GM18505 (cell line): ENCODE measurements around the gene RBM20.
"Not testable (repeated sequence)": the region's sequence is repeated elsewhere in the genome, so short reads cannot be mapped to it uniquely, and the experiment has no call there.

Experiments used
- ATAC-seq: cut with Tn5 transposase; IDR thresholded peaks from one replicate; pipeline ENCODE4 v1.9.1; 2021; ENCODE audit not compliant: unreplicated experiment
- POLR2A ChIP-seq: IDR thresholded peaks from 4 replicates; pipeline ENCODE4 v1.6.1; 2011; ENCODE audit warnings: borderline replicate concordance; ENCODE audit not compliant: insufficient read depth, insufficient read length; ENCODE audit errors: extremely low read depth

Gene RBM20

DNA sequence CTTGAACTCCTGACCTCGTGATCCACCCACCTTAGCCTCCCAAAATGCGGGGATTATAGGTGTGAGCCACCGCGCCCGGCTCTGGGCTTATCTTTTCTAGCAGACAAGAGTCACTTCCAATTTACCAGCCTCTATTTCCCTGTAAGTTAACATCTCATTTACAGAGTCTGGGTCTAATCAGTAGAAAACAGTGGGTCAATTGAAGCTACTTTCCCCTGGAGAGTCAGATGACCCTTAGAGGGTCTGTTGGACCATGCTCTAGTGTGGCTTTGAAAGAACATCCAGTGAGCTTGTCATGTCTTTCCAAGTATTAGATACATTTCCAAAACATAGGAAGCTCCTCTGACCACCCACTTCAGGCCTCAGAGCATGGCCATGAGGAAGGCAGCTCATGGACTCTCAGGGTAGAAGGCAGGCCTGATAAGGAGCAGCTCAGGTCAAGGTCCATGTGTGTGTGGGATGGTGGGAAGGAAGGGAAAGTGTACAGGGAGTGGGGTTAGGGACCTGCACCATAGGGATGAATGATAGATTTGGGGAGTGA is 27.6 kb upstream of the RBM20 start:
- no peak for ATAC-seq

DNA sequence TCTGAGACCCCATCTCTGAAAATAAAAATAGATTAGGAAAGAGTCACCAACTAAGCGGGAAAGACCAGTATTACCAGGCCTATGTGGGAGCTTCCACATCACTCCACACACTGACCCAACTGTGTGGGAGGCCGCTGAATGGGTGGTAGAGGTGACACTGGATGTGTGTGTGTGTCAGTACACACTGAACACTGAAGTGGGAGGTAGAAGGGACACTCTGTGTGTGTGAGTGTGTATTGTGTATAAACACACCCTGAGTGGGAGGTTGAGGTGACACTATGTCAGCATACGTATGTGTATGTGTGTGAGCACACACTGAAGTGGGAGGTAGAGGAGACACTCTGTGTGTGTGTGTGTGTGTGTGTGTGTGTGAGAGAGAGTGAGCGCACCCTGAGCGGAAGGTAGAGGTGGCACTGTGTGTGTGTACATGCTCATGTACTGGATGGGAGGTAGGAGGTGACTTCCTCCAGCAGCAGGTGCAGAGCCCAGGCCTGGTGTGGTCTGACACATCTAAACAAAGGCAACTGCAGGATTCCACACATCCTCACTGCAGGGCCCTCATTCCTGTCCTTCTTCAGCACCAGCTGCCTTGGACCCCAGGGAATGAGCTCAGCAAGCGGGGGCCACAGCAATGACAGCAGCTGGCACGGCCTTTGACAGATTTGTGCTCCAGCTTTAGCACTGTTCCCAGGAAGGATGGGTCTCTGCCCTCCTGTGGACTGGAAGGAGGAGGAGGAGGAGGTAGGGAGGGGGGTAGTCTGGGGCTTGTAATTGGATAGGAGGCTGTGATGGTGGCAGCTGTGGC is 26.5 kb upstream of the RBM20 start:
- TF ChIP-seq POLR2A = no peak

More for the DNA sequence above, 27.6 kb upstream of the RBM20 start:
- no peak for TF ChIP-seq POLR2A

DNA sequence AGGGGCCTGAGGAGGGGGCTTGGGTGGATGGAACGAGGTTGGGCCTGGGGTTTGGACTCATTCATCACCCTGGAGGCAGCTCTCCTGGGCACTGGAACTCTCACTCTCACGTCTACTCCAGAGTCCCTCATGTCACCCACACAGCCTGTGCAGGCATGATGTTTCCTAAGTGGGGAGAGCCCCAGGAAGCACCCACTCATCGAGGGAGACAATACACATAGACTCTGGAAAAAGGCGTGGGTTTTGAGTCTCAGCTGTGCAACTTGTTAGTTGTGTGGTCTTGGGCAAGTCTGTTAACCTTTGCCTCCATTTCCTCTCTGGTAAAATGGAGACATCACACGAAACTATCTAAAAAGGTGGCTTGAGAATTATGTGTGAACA is 25.9 kb upstream of the RBM20 start:
- TF ChIP-seq POLR2A = no peak
- ATAC-seq = no peak

More for the DNA sequence above, 26.5 kb upstream of the RBM20 start:
- no peak for ATAC-seq

DNA sequence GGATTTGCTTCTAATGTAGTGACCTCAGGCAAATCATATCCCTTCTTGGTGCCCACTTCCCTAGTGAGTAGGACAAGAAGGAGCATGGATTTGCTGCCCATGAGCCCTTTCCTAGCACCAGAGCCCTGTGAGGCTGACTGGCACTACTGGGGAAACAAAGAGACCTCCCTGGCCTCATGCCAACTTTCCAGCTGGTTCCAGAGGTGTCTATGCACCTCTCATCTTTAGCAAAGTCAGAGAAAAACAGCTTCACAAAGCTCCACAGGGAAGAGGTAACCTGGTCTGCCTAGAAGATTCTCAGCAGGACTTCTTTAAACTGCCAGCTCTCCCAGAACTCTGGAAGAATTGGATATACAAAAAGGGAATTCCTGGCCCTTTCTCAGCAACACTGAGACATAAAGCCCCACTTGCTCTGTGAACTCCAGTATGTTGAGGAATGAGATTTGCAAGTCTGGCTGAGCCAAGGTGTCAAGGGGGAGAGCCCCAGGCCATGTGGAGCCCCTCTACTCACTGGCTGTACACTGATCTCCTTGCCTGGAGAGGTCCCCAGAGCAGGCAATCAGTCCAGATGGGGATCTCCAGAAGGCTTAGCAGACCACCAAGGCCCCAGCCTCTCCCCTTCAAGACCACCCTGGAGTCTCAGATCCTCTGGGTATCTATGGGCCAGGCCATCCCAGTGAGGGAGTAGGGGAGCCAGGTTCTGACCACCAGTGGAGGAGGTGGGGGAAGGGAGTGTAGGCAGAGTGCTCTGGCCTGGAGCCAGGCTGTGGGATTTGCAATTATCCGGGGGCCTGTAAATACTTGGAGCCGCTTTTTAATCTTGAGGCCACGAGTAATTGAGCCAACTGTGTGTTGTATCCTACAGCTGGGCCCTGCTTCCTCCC is 24.4 kb upstream of the RBM20 start:
- ATAC-seq = no peak
- TF ChIP-seq POLR2A = no peak

DNA sequence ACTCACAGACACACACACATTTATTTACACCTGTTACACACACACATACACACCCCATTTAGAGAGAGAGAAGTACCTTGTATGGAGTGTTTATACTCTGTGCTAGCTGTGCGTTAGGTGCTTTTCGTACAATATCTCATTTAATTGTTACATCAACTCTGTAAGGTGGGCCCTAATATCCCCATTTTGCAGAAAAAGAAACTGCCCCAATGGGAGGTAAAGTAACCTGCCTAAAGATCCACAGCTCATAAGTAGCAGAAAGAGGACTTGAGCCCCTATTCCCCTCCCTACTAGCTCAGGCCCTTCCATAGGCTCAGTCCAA is 23.8 kb upstream of the RBM20 start:
- no peak for ATAC-seq
- TF ChIP-seq POLR2A = no peak

DNA sequence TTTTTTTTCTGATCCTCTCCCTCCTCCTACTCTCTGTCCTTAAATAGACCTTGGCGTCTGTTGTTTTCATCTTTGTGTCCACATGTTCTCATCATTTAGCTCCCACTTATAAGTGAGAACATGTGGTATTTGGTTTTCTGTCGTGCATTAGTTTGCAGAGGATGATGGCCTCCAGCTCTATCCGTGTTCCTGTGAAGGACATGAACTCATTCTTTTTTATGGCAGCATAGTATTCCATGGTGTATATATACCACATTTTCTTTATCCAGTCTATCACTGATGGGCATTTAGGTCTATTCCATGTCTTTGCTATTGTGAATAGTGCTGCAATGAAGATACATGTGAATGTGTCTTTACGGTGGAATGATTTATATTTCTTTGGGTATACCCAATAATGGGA is 20.8 kb upstream of the RBM20 start:
- not testable (repeated sequence) for ATAC-seq

DNA sequence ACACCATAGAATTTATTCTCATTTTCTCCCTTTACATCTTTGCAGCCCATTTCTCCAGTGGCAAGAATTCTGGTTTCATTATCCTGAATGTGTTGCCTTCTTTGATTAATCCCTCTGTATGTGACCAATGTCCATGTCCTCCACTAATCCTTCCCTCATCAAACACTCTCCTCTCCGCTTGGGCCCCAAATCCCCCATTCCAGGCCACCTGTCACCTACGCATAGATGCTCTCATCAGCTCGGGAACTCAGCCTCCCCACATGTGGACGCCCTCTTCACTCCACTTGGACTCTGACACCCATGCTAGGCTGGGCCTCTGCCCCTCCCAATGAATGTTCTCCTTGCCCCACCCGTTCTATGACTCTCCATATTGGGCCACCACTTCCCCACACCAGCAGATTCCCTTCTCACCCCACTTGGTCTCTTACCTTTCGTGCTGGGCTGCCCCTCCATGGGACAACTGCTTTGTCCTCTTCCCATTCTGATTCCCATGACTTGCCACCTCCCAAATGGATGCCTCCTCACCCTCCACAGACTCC is 18.7 kb upstream of the RBM20 start:
- no peak for ATAC-seq
- no peak for TF ChIP-seq POLR2A

DNA sequence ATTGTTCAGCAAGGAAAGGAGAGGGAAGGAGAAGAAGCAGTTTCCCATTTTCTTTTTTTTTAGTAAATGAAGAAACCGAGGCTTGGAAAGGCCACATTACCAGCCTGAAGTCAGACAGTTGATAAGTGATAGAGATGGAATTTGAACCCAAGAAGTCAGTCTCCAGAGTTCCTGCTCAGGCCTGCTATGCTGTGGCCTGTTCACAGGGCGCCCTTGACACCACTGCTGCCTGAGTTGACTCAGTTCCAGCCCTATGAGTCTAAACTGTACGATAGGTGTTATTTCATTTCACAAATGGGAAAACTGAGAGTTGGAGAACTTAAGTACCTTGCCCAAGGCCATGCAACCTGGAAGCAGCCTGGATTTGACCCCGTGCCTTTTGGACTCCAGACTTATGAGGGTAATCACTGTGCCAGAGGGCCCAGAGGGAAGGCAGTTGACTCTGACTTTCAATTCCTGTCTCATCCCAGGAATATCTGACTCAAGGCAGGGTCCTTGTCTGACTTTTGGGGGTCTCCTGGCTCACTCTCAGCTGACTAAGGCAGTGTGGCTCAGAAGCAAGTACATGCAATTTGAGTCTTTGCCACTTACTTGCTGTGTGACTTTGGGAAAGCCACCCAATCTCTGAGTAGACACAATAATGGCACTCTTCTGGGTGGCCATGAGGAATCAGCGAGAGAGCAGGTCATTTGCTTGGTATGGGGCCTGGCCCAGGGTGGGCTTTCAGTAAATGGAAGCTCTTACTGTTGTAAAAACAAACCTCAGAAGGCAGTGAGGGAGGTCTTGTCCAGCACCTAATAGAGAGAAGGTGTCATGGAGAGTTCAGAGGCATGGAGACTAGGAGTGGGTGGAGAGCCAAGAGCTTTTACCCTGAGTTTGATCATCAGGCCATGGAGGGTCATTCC is 17.9 kb upstream of the RBM20 start:
- ATAC-seq = no peak
- no peak for TF ChIP-seq POLR2A

DNA sequence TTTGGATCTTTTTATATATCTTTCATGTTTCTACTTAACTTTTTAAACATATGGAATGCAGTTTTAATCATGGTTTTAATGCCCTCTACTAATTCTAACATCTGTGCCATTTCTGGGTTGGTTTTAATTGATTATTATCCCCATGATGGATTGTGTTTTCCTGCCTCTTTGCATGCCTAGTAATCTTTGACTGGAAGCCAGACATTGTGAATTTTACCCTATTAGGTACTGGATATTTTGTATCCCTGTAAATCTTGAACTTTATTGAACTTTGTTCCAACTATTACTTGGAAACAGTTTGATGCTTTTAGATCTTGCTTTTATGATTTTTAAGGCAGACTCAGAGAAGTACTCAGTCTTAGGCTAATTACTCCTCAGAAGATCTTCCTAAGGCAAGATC is 16.0 kb upstream of the RBM20 start:
- ATAC-seq = no peak
- no peak for TF ChIP-seq POLR2A

DNA sequence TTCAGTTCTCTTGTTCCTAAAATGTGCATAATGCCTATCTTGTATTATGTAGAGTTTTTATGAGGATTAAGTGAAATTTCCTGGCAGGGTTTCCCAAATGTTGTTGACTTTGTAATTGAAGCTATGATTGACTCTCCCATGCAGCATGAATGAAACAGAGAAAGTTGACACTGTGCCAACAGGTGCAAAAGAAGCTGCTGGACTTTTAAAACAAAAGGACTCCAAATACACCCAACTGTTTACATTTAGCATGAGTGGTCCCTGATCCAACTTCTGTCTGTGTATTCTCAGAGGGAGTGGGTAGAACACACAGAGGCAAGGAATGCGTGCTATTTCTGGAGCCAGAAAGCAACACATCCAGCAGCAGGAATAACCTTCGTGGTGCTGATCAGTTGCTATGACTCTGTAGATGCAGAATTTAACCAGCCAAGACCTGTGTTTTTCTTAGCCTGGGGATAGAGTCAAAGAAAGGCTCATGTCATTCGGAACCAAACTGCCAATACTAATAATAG is 14.4 kb upstream of the RBM20 start:
- no peak for TF ChIP-seq POLR2A
- no peak for ATAC-seq

DNA sequence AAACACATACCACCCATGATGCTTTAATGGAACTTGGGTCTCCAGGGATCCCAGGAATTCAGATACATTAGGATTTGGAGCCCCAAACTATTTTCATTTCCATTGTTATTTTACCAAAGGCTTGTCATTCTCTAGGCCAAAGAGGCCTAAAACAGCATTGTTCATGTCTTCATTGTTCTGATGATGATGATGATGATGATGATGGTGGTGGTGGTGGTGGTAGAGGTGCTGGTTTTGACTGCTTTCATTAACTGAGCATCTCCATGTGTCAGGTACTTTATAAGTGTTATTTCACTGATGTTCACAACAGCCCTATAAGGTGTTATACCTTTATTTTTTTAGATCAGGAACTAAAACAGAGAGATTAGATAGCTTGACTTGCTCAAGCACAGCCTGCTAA is 12.2 kb upstream of the RBM20 start:
- TF ChIP-seq POLR2A = no peak
- no peak for ATAC-seq

DNA sequence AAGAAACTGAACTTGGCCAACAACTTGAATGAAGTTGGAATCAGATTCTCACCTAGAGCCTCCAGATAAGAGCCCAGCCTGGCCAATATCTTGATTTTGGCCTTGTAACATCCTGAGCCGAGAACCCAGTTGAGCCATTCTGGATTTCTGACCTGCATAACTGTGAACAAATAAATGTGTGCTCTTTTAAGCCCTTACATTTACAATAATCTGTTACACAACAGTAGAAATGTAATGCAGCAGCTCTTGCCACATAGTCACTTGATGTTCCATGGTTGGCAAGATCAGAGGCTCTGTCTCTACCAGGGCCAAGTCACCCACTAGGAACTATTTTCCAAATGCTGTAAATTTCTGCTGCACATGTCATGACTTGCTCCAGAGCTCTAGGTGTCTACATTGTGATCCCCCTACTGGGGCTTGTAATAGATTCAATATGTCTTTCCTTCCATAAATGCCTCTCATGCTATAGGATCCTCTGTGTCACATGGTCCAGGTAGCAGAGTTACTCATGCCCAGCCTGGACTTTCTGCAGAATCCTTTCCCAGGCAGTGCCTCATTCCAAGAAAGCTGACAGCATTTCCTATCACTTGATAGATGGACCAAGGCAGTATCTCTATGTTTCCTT is 11.4 kb upstream of the RBM20 start:
- no peak for ATAC-seq
- TF ChIP-seq POLR2A = no peak
